ENCODE measurements around the gene PKIG.
A peak's percentile ranks its signal among the peaks of the same experiment; 100 is the strongest.

PKIG gene

GRCh38 chr20:44601236-44601671 is 18.9 kb downstream of the PKIG start:
- TF ChIP-seq CTCF (conservative IDR thresholded peaks at IDR 0.05; ENCODE audit: low read length): no peak
- TF ChIP-seq EZH2phosphoT487 (IDR thresholded peaks at IDR 0.05; ENCODE audit: borderline replicate concordance): no peak
- Histone ChIP-seq H3K9ac (ENCODE audit: low read depth, low read length, poor library complexity, severe bottlenecking) (peak overlapping the region; percentile 75), H2AFZ (ENCODE audit: low read length) (no peak overlapping the region), H3K4me2 (ENCODE audit: low read depth, low read length, poor library complexity, severe bottlenecking) (peak overlapping the region; percentile 83), H3F3A (ENCODE audit: low read depth) (no peaks in the 10 kb centered on the region), H3K27me3 (ENCODE audit: insufficient read depth, low read length, poor library complexity, severe bottlenecking) (no peaks in the 10 kb centered on the region), H3K4me3 (ENCODE audit: low read length, poor library complexity, severe bottlenecking) (peak overlapping the region; percentile 71), H3K4me1 (ENCODE audit: insufficient read depth, low read length, poor library complexity, severe bottlenecking) (peaks cover 50% of the 10 kb centered on the region), H3K79me2 (ENCODE audit: insufficient read depth, low read length) (peaks cover 29% of the 10 kb centered on the region), H4K20me1 (ENCODE audit: insufficient read depth, low read length, poor library complexity, severe bottlenecking) (no peaks in the 10 kb centered on the region), H3K9me2 (replicated peaks; ENCODE audit: low read depth, low read length) (no peaks in the 10 kb centered on the region), H3K9me3 (ENCODE audit: insufficient read depth, low read depth, low read length) (no peaks in the 10 kb centered on the region), H3K36me3 (ENCODE audit: insufficient read depth, low read length) (no peaks in the 10 kb centered on the region)

- H3K4me2 ChIP-seq (ENCODE audit: low read depth, low read length, poor library complexity, severe bottlenecking): peak overlapping the region; percentile 83
- no peaks in the 10 kb centered on the region for H3K9me3 ChIP-seq (ENCODE audit: insufficient read depth, low read depth, low read length)
- no peaks in the 10 kb centered on the region for H3K9me2 ChIP-seq (replicated peaks; ENCODE audit: low read depth, low read length)
- TF ChIP-seq EZH2phosphoT487 (IDR thresholded peaks at IDR 0.05; ENCODE audit: borderline replicate concordance) (no peak), CTCF (conservative IDR thresholded peaks at IDR 0.05; ENCODE audit: low read length) (no peak)
- H3K9ac ChIP-seq (ENCODE audit: low read depth, low read length, poor library complexity, severe bottlenecking): peak overlapping the region; percentile 75
- peaks cover 29% of the 10 kb centered on the region for H3K79me2 ChIP-seq (ENCODE audit: insufficient read depth, low read length)
- H3K27me3 ChIP-seq (ENCODE audit: insufficient read depth, low read length, poor library complexity, severe bottlenecking): no peaks in the 10 kb centered on the region
- H3K36me3 ChIP-seq (ENCODE audit: insufficient read depth, low read length): no peaks in the 10 kb centered on the region
- no peak overlapping the region for H2AFZ ChIP-seq (ENCODE audit: low read length)
- H3K4me3 ChIP-seq (ENCODE audit: low read length, poor library complexity, severe bottlenecking): peak overlapping the region; percentile 71
- no peaks in the 10 kb centered on the region for H3F3A ChIP-seq (ENCODE audit: low read depth)
- peaks cover 50% of the 10 kb centered on the region for H3K4me1 ChIP-seq (ENCODE audit: insufficient read depth, low read length, poor library complexity, severe bottlenecking)
- no peaks in the 10 kb centered on the region for H4K20me1 ChIP-seq (ENCODE audit: insufficient read depth, low read length, poor library complexity, severe bottlenecking)
Measured at GRCh38 chr20:44601801-44602204, 19.4 kb downstream of the PKIG start.

- no peaks in the 10 kb centered on the region for H3K36me3 ChIP-seq (ENCODE audit: insufficient read depth, low read length)
- peaks cover 29% of the 10 kb centered on the region for H3K79me2 ChIP-seq (ENCODE audit: insufficient read depth, low read length)
- H4K20me1 ChIP-seq (ENCODE audit: insufficient read depth, low read length, poor library complexity, severe bottlenecking): no peaks in the 10 kb centered on the region
- H2AFZ ChIP-seq (ENCODE audit: low read length): no peak overlapping the region
- H3K4me3 ChIP-seq (ENCODE audit: low read length, poor library complexity, severe bottlenecking): no peak overlapping the region
- H3K27me3 ChIP-seq (ENCODE audit: insufficient read depth, low read length, poor library complexity, severe bottlenecking): no peaks in the 10 kb centered on the region
- TF ChIP-seq EZH2phosphoT487 (IDR thresholded peaks at IDR 0.05; ENCODE audit: borderline replicate concordance) (no peak), CTCF (conservative IDR thresholded peaks at IDR 0.05; ENCODE audit: low read length) (peak; percentile 54)
- H3K4me2 ChIP-seq (ENCODE audit: low read depth, low read length, poor library complexity, severe bottlenecking): no peak overlapping the region
- no peak overlapping the region for H3K9ac ChIP-seq (ENCODE audit: low read depth, low read length, poor library complexity, severe bottlenecking)
- no peaks in the 10 kb centered on the region for H3K9me2 ChIP-seq (replicated peaks; ENCODE audit: low read depth, low read length)
- peaks cover 42% of the 10 kb centered on the region for H3K4me1 ChIP-seq (ENCODE audit: insufficient read depth, low read length, poor library complexity, severe bottlenecking)
- H3K9me3 ChIP-seq (ENCODE audit: insufficient read depth, low read depth, low read length): no peaks in the 10 kb centered on the region
- no peaks in the 10 kb centered on the region for H3F3A ChIP-seq (ENCODE audit: low read depth)
Measured at GRCh38 chr20:44603327-44603726, 20.9 kb downstream of the PKIG start.

All from Loucy (cell line).